Right lobe of liver (tissue), 6 donors: Measurements from ENCODE around the gene C5. TPM values are rescaled to one million over a fixed set of nuclear protein-coding genes. Genes with fewer than 3 reads are reported as not detected.
A peak's percentile ranks its signal among the peaks of the same experiment; 100 is the strongest.

ENCODE experiments used
- ATAC-seq, 4 donors: fragments of 200-7000 bp; cut with Tn5 transposase; one replicate each; pipeline ENCODE4 v1.9.1; 2020; ENCODE audit warnings: mild to moderate bottlenecking in 4 of 4, moderate library complexity in 4 of 4
- DNase-seq, 3 donors: peaks; one replicate each; pipeline ENCODE4 v3.0.0-alpha.2; 2020
- H3K27ac ChIP-seq, 3 donors: fragments of 200-600 bp; one replicate each; pipeline ENCODE4 v1.8.0; 2022
- H3K27me3 ChIP-seq, 2 donors: fragments of 200-600 bp; one replicate each; pipeline ENCODE4 v1.8.0; 2022
- H3K36me3 ChIP-seq, 4 donors: fragments of 200-600 bp; sonication (generic) in 1 of 4; one replicate each; pipeline versions ENCODE4 v1.5.1 to v1.8.0; 2017 to 2022; ENCODE audit warnings: control low read depth in 1 of 4
- H3K4me1 ChIP-seq, 4 donors: fragments of 200-600 bp; sonication (generic) in 1 of 4; one replicate each; pipeline versions ENCODE4 v1.5.1 to v1.8.0; 2017 to 2022; ENCODE audit warnings: control low read depth in 1 of 4
- H3K4me3 ChIP-seq, 3 donors: fragments of 200-600 bp; one replicate each; pipeline ENCODE4 v1.8.0; 2022
- H3K9me3 ChIP-seq, 4 donors: fragments of 200-600 bp; sonication (generic) in 1 of 4; one replicate each; pipeline versions ENCODE4 v1.5.1 to v1.8.0; 2017 to 2022; ENCODE audit warnings: control low read depth in 1 of 4
- CTCF ChIP-seq, 4 donors: fragments of 200-600 bp in 3 of 4; fragments of 450-650 bp in 1 of 4; IDR thresholded peaks; one replicate each; pipeline versions ENCODE4 v1.5.1 to v1.8.0; 2016 to 2022; ENCODE audit warnings: antibody characterized with exemption in 4 of 4, mild to moderate bottlenecking in 2 of 4
- POLR2A ChIP-seq: fragments of 450-650 bp; IDR thresholded peaks from one replicate; pipeline ENCODE4 v1.6.1; 2017; ENCODE audit warnings: antibody characterized with exemption, mild to moderate bottlenecking
- WGBS: methylation state at CpG from one replicate; pipeline ENCODE4 v1.1.6; 2018; ENCODE audit warnings: low coverage, low lambda C conversion rate; ENCODE audit not compliant: insufficient coverage; ENCODE audit errors: missing lambda C conversion rate; 5-methylcytosine and 5-hydroxymethylcytosine counted together
- intact Hi-C, 2 donors: fragments of 100-400 bp; cut with DNase I; formaldehyde crosslinking; loops; one replicate each; pipeline versions ENCODE4 v1.11.2 to v1.14.1; 2022
- total RNA-seq, 6 experiments: library from RNA; depleted of rRNA in 2 of 6; stranded (reverse); fragments of >200 nt in 2 of 6; fragmentation: NEBNext Ultra II Directional in 3 of 6; extraction: Animal tissue kit (Norgen Biotek cat#: 25700) in 3 of 6; gene quantifications; one replicate each; pipeline versions ENCODE4 v1.1.0 to v1.2.4, GENCODE V29; 2016 to 2023
- donor health status: DM: no; HTN: yes; CAD: no.
- donor health status: DM: no; HTN: no; CAD: no.
- donor health status: DM: no; HTN: no; CAD: no.
- donor health status: DM: no; HTN: yes; CAD: no.
- donor health status: DM: no; HTN: yes; CAD: no.

The C5 gene
- total RNA-seq, 6 experiments from 2014 or later = 251 to 616 (median 411) TPM

GRCh38 chr9:120937596-120937995 lies 112.5 kb downstream of the C5 start:
- TF ChIP-seq POLR2A = no peak
- TF ChIP-seq CTCF (IDR thresholded peaks at IDR 0.05) = no peak
- ATAC-seq = no peak
- peaks cover 2 to 45% (median 21%) of the 10 kb centered on the region in 4 donors for H3K4me1 ChIP-seq
- H3K36me3 ChIP-seq = no peaks in the 10 kb centered on the region
- intact Hi-C loops = loop anchor here (10.0 kb wide), 2 partner anchors 173 to 183 kb away; no protein-coding TSS in a partner anchor
- no peak overlapping the region for H3K4me3 ChIP-seq
- WGBS = 78% methylated on average over 1 of the region's 1 CpG
- DNase-seq = no peak
- H3K27me3 ChIP-seq = no peaks in the 10 kb centered on the region
- H3K27ac ChIP-seq = peak overlapping the region in 2 of 3 donors; percentile 20 to 30
- no peaks in the 10 kb centered on the region for H3K9me3 ChIP-seq

- ATAC-seq (peak in 1 of 4 donors; percentile 9), DNase-seq (no peak)
- no peaks in the 10 kb centered on the region for H3K36me3 ChIP-seq
- intact Hi-C loops = loop anchor here (10.0 kb wide), 2 partner anchors 172 to 182 kb away; no protein-coding TSS in a partner anchor
- H3K27ac ChIP-seq = peak overlapping the region; percentile 20 to 35 (median 30)
- WGBS = 33% methylated on average over 1 of the region's 1 CpG
- TF ChIP-seq POLR2A (no peak), CTCF (IDR thresholded peaks at IDR 0.05) (no peak)
- peaks cover 2 to 43% (median 19%) of the 10 kb centered on the region in 4 donors for H3K4me1 ChIP-seq
- H3K4me3 ChIP-seq = no peak overlapping the region
- H3K27me3 ChIP-seq = no peaks in the 10 kb centered on the region
- no peaks in the 10 kb centered on the region for H3K9me3 ChIP-seq
Observed at GRCh38 chr9:120937127-120937526, 112.9 kb downstream of the C5 start.

GRCh38 chr9:120936764-120937122 lies 113.3 kb downstream of the C5 start:
- H3K4me3 ChIP-seq = no peak overlapping the region
- H3K4me1 ChIP-seq = peaks cover 2 to 42% (median 17%) of the 10 kb centered on the region in 4 donors
- H3K36me3 ChIP-seq = no peaks in the 10 kb centered on the region
- WGBS = 45% methylated on average over 2 of the region's 2 CpGs
- no peaks in the 10 kb centered on the region for H3K9me3 ChIP-seq
- ATAC-seq (no peak), DNase-seq (no peak)
- H3K27me3 ChIP-seq = no peaks in the 10 kb centered on the region
- intact Hi-C loops = loop anchor here (10.0 kb wide), 2 partner anchors 172 to 182 kb away; no protein-coding TSS in a partner anchor
- peak overlapping the region in 1 of 3 donors; percentile 83 for H3K27ac ChIP-seq
- no peak for TF ChIP-seq CTCF (IDR thresholded peaks at IDR 0.05)
- no peak for TF ChIP-seq POLR2A

GRCh38 chr9:120936011-120936763 lies 113.9 kb downstream of the C5 start:
- DNase-seq = peak; percentile 94 to 95 (median 95)
- WGBS = 9% methylated on average over 10 of the region's 10 CpGs
- no peaks in the 10 kb centered on the region for H3K27me3 ChIP-seq
- H3K36me3 ChIP-seq = no peaks in the 10 kb centered on the region
- peak overlapping the region; percentile 7 to 83 (median 79) for H3K27ac ChIP-seq
- H3K4me1 ChIP-seq = peaks cover 2 to 38% (median 16%) of the 10 kb centered on the region in 4 donors
- no peak for TF ChIP-seq POLR2A
- TF ChIP-seq CTCF (IDR thresholded peaks at IDR 0.05) = peak; percentile 89 to 95 (median 92)
- ATAC-seq = peak; percentile 79 to 91 (median 84)
- H3K4me3 ChIP-seq = no peak overlapping the region
- H3K9me3 ChIP-seq = no peaks in the 10 kb centered on the region
- intact Hi-C loops = loop anchor here (10.0 kb wide), 2 partner anchors 171 to 181 kb away; no protein-coding TSS in a partner anchor
